Small intestine (tissue), 7 donors: Measurements from ENCODE around the gene PRDM16. TPM values are rescaled to one million over a fixed set of nuclear protein-coding genes. Genes with fewer than 3 reads are reported as not detected.

Source experiments
- DNase-seq, 2 donors: peaks; one replicate each; pipeline versions ENCODE4 v3.0.0 to v3.0.0-alpha.2; 2013
- FAIRE-seq: peaks from 2 replicates; lab custom pipeline; 2012; peaks lifted over from hg19 to GRCh38; lab: Jason Lieb, UNC
- H3K27ac ChIP-seq, 3 donors: one replicate each; pipeline ENCODE4 v1.5.1; 2013; ENCODE audit warnings: low read length in 2 of 3, mild to moderate bottlenecking in 2 of 3, control low read depth in 1 of 3, inconsistent platforms in 1 of 3, low read depth in 1 of 3, moderate library complexity in 1 of 3
- H3K27me3 ChIP-seq, 3 donors: one replicate each; pipeline ENCODE4 v1.6.1; 2013; ENCODE audit warnings: low read length in 3 of 3, inconsistent platforms in 1 of 3; ENCODE audit not compliant: control insufficient read depth in 3 of 3, insufficient read depth in 3 of 3
- H3K36me3 ChIP-seq, 3 donors: one replicate each; pipeline ENCODE4 v1.6.1; 2013; ENCODE audit warnings: low read length in 3 of 3, inconsistent platforms in 1 of 3, low read depth in 1 of 3, mild to moderate bottlenecking in 1 of 3, moderate library complexity in 1 of 3; ENCODE audit not compliant: control insufficient read depth in 3 of 3, insufficient read depth in 2 of 3
- H3K4me1 ChIP-seq, 3 donors: one replicate each; pipeline ENCODE4 v1.6.1; 2013; ENCODE audit warnings: low read length in 2 of 3, inconsistent platforms in 1 of 3, low read depth in 1 of 3, mild to moderate bottlenecking in 1 of 3, moderate library complexity in 1 of 3; ENCODE audit not compliant: control insufficient read depth in 3 of 3, insufficient read depth in 2 of 3
- H3K4me3 ChIP-seq, 3 donors: one replicate each; pipeline ENCODE4 v1.5.1; 2013; ENCODE audit warnings: low read length in 3 of 3, control low read depth in 1 of 3, inconsistent platforms in 1 of 3, low read depth in 1 of 3, mild to moderate bottlenecking in 1 of 3, moderate library complexity in 1 of 3
- H3K9me3 ChIP-seq, 2 donors: one replicate each; pipeline ENCODE4 v1.6.1; 2013; ENCODE audit warnings: low read depth in 1 of 2, low read length in 1 of 2; ENCODE audit not compliant: control insufficient read depth in 2 of 2, insufficient read depth in 1 of 2
- WGBS, 3 donors: extraction: QIAGEN DNeasy Blood & Tissue Kit; methylation state at CpG; one replicate each; pipeline ENCODE4 v1.1.7; 2013; 5-methylcytosine and 5-hydroxymethylcytosine counted together
- polyA plus RNA-seq, 4 donors: library from polyadenylated mRNA; stranded (reverse) in 3 of 4; unstranded in 1 of 4; fragments of 200-250 nt in 3 of 4; fragments of 120-200 nt in 1 of 4; gene quantifications; one replicate each; pipeline versions ENCODE4 v1.2.1 to v1.2.3, GENCODE V29; 2013
- donor health status: healthy with polysubstance abuse.
- donor health status: control.
- donor health status: control.
- donor health status: Bipolar disorder and iron deficiency.
- donor health status: healthy.

Gene PRDM16
- polyA plus RNA-seq, 4 donors: 5.4 to 11.4 (median 8.2) TPM

DNA sequence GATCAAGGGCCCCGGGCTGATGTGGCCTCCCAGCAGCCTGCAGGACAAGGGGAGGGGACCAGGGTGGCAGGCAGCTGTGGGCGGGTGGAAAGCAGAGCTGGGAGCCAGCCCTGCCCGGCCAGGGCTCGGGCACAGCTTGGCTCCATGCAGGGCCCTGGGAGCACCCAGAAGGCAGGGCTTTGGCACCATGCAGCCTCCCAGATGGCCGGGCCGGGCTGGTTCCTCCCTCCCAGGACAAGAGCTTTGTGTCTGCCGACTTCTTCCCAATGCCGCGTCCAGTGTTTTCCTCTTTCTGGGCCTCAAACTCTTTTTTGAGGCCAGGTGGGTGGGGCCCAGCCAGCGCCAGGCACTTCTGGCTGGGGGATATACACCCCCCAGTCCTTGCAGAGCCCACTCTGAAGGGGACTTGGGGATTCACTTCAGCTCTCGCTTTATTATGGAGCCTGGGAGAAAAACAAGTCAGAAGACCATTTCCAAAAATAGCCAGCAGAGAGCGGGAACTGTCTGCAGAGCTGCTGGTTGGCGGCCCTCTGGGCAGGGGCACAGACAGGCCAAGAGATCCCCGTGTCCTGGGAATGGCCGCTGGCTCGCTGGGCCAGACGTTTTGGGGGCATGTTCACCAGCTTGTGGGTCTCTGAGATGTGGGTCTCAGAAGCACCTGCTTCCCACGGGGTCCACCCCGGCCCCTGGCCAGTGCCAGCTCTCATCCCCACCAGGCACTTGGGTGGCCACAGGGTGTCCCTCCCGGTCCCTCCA lies 281.7 kb downstream of the PRDM16 start:
- Histone ChIP-seq H3K9me3 (no peaks in the 10 kb centered on the region), H3K27ac (peak overlapping the region in 1 of 3 donors; percentile 17), H3K4me3 (no peak overlapping the region), H3K27me3 (no peaks in the 10 kb centered on the region), H3K4me1 (peaks cover 7 to 85% (median 15%) of the 10 kb centered on the region in 3 donors), H3K36me3 (peaks cover 0 to 7% (median 0%) of the 10 kb centered on the region in 3 donors)
- no peak for DNase-seq
- 49 to 50% (median 50%) methylated on average over 20 of the region's 20 CpGs for WGBS, 3 donors
- FAIRE-seq: no peak

DNA sequence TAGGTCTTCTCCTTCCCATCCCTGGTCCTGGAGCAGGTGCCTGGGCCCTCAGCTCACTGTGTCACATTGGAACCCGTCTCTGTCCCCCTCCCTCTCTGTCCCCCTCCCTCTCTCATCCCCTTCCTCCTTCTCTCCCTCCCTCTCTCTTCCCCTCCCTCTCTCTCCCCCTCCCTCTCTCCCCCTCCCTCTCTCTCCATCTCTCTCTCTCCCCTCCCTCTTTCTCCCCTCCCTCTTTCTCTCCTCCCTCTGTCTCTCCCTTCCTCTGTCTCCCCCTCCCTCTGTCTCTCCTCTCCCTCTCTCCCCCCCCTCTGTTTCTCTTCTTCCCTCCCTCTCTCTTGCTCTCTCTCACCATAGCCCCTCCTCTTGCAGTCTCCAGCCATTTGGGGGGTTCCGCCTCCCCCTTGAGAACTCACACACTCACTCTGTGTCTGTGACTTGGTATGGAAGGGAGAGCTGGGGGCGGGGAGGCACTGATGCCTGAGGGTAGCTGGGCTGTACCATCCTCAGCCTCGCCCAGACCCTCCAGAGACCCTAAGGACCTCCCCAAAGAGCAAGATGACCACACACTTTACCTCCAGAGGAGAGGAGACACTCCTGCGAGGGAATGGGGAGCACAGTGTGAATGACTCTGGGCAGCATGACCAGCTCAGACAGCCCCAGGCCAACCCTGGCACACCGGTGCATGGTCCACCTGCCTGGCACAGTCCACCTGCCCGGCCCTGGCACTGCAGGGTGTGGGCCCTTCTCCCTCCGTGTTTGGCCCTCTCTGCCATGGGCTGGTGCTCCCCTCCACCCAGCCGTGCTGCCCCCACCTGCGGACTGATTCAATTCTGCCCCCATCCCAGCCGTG lies 282.7 kb downstream of the PRDM16 start:
- no peak overlapping the region for H3K4me3 ChIP-seq
- DNase-seq: peak in 1 of 2 donors; percentile 60
- peaks cover 0 to 7% (median 0%) of the 10 kb centered on the region in 3 donors for H3K36me3 ChIP-seq
- 48 to 52% (median 49%) methylated on average over 11 of the region's 11 CpGs for WGBS, 3 donors
- peak overlapping the region; percentile 24 to 40 (median 25) for H3K27ac ChIP-seq
- peaks cover 9 to 95% (median 18%) of the 10 kb centered on the region in 3 donors for H3K4me1 ChIP-seq
- no peaks in the 10 kb centered on the region for H3K27me3 ChIP-seq
- no peaks in the 10 kb centered on the region for H3K9me3 ChIP-seq
- no peak for FAIRE-seq

DNA sequence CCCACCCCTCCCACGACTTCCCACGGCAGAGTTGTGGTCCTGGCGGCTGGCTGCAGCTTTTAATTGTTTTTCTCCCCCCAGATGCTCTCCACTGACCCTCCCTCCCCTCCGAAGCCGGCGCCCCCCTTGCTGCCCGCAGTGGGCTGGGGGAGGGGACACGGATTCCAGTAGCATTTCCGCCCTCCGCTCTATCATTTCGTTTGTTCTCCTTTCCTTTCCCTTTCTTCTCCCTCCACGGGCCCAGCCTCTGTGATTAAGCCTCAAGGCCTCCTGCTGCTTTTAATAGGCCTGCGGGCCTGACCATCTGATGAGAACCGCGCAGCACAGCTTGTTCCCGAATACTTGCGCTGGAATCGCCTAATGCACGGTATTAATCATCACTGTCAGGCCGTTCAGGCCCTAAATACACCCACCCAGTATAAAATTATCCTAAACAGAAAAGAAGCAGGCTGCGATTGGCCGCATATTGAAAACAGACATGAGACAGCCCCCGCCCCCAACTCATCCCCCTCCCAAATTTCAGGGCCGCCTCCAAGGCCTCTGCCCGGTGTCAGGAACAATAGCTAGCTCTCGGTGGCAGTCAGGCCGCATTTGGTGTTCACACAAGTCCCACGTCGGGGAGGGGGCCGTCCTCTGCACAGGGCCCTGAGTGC lies 283.4 kb downstream of the PRDM16 start:
- H3K4me3 ChIP-seq: no peak overlapping the region
- 54 to 79% (median 68%) methylated on average over 28 to 30 of the region's 30 CpGs for WGBS, 3 donors
- no peaks in the 10 kb centered on the region for H3K27me3 ChIP-seq
- peaks cover 9 to 97% (median 18%) of the 10 kb centered on the region in 3 donors for H3K4me1 ChIP-seq
- H3K36me3 ChIP-seq: peaks cover 0 to 7% (median 0%) of the 10 kb centered on the region in 3 donors
- H3K27ac ChIP-seq: peak overlapping the region; percentile 57 to 93 (median 58)
- FAIRE-seq (no peak), DNase-seq (peak in 1 of 2 donors; percentile 31)
- H3K9me3 ChIP-seq: no peaks in the 10 kb centered on the region

DNA sequence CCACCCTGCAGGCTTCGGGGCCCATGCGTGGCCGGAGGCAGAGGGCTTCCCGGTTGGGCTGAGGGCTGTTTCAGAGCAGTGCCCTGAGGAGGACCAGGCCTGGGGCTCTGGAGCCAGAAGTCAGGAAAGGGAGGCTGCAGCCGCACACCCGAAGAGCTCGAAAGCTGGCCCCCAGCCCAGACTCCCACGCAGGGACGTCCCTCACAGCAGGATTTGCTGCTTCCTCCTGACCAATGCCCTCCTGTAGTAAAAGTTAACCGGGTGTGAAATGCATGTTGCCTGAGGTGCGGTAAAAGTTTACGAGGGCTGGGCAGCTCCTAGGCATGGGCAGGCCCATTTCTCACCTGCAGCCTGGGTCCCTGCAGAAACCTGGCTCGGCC lies 283.9 kb downstream of the PRDM16 start:
- H3K4me1 ChIP-seq: peaks cover 9 to 93% (median 18%) of the 10 kb centered on the region in 3 donors
- peaks cover 0 to 7% (median 0%) of the 10 kb centered on the region in 3 donors for H3K36me3 ChIP-seq
- no peak overlapping the region for H3K4me3 ChIP-seq
- DNase-seq: peak; percentile 47 to 49
- no peak for FAIRE-seq
- no peaks in the 10 kb centered on the region for H3K9me3 ChIP-seq
- no peaks in the 10 kb centered on the region for H3K27me3 ChIP-seq
- WGBS, 3 donors: 29 to 40% (median 32%) methylated on average over 13 of the region's 13 CpGs
- peak overlapping the region; percentile 57 to 93 (median 63) for H3K27ac ChIP-seq

DNA sequence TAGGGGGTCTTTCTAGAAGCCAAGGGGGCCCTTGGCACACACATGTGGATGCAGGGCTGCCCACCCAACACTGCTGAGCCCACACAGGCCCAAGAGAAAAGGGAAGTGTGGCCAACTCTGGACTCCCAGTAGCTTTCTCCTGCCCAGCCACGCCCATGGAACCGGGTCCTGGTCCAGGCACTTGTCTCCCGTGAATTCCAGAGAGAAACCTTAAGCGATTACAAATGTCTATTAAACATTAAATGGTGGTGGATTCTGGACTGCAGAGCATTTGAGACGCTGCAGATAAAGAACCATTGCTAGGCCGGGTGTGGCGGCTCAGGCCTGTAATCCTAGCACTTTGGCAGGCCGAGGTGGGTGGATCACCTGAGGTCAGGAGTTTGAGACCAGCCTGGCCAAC lies 284.9 kb downstream of the PRDM16 start:
- WGBS, 3 donors: 24 to 67% (median 42%) methylated on average over 8 of the region's 8 CpGs
- no peaks in the 10 kb centered on the region for H3K27me3 ChIP-seq
- FAIRE-seq (no peak), DNase-seq (peak; percentile 82 to 92)
- peak overlapping the region; percentile 40 to 93 (median 63) for H3K27ac ChIP-seq
- H3K4me1 ChIP-seq: peaks cover 9 to 83% (median 18%) of the 10 kb centered on the region in 3 donors
- peaks cover 0 to 15% (median 0%) of the 10 kb centered on the region in 3 donors for H3K36me3 ChIP-seq
- no peaks in the 10 kb centered on the region for H3K9me3 ChIP-seq
- no peak overlapping the region for H3K4me3 ChIP-seq

DNA sequence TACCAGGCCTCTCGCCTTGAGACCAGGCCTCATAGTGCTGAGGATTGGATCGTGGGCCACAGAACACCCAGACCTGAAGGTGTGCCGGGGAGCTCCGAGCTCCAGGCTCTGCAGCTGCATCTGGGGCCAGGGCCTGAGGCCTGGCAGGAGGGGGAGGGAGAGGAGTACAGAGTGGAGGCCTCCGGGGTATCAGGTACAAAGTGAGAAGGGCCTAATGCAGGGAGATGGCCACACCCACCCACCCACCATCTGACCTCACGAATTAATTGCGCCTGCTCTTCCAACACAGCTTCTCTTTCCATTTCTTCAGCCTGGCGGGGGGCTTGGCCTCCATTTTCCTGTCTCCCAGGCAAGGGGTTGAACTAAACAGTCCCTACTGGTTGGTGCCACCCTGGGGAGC lies 286.1 kb downstream of the PRDM16 start:
- peaks cover 9 to 71% (median 18%) of the 10 kb centered on the region in 3 donors for H3K4me1 ChIP-seq
- H3K36me3 ChIP-seq: peaks cover 0 to 26% (median 0%) of the 10 kb centered on the region in 3 donors
- H3K27ac ChIP-seq: peak overlapping the region in 1 of 3 donors; percentile 93
- WGBS, 3 donors: 67 to 75% (median 71%) methylated on average over 8 of the region's 8 CpGs
- FAIRE-seq (no peak), DNase-seq (peak in 1 of 2 donors; percentile 68)
- H3K4me3 ChIP-seq: no peak overlapping the region
- H3K27me3 ChIP-seq: no peaks in the 10 kb centered on the region
- H3K9me3 ChIP-seq: no peaks in the 10 kb centered on the region

DNA sequence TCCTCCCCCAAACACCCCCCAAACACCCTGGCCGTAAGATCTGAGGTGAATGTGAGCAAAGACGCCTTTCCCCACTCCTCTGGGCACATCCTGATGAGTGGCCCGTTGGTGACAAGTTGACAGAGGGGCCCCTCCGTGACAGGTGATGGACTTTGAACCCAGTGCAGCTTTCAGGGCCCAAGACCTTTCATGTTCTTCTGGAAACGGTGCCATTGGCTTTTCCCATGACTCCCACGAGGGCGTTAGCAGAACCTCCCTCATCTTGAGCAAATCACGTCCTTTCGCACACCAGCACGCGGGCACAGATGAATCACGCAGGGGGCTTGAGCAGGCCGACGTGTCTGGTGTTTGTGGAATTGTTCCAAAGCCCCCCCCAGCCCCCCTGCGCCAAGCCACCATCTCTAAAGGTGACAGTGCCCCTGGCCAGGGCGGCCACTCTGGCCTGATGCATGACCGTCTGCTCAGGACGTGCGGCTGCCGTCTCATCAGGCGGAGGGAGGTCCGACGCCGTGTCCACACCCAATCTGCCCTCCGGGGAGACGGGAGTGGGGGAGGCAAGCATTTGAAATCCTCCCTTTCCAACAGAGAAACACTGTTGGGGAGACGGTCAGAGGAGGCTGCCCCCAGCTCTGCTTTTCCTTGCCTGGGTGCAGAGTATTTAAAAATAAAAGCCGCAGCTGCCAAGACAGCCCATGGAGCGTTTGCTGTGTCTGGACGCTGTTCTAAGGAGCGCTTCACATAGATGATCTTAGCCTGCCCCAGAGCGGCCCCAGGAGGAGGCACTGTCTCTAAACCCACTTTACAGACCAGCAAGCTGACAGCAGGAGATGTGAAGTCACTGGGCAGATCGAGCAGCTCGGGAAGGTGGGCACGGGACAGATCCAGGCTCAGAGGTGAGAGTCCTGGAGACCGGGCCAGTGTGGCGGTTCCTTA lies 287.2 kb downstream of the PRDM16 start:
- no peaks in the 10 kb centered on the region for H3K27me3 ChIP-seq
- no peak overlapping the region for H3K4me3 ChIP-seq
- H3K27ac ChIP-seq: peak overlapping the region in 1 of 3 donors; percentile 93
- WGBS, 3 donors: 52 to 72% (median 52%) methylated on average over 37 of the region's 37 CpGs
- no peaks in the 10 kb centered on the region for H3K9me3 ChIP-seq
- H3K4me1 ChIP-seq: peaks cover 9 to 61% (median 18%) of the 10 kb centered on the region in 3 donors
- DNase-seq: peak; percentile 33 to 86
- no peak for FAIRE-seq
- H3K36me3 ChIP-seq: peaks cover 0 to 31% (median 0%) of the 10 kb centered on the region in 3 donors
